ENCODE results near the gene ITGA5. TPM values are rescaled to one million over a fixed set of nuclear protein-coding genes. Genes with fewer than 3 reads are reported as not detected.

ITGA5 gene
- total and polyA plus RNA-seq, 10 donors: 7.0 to 44.9 (median 28.2) TPM

DNA sequence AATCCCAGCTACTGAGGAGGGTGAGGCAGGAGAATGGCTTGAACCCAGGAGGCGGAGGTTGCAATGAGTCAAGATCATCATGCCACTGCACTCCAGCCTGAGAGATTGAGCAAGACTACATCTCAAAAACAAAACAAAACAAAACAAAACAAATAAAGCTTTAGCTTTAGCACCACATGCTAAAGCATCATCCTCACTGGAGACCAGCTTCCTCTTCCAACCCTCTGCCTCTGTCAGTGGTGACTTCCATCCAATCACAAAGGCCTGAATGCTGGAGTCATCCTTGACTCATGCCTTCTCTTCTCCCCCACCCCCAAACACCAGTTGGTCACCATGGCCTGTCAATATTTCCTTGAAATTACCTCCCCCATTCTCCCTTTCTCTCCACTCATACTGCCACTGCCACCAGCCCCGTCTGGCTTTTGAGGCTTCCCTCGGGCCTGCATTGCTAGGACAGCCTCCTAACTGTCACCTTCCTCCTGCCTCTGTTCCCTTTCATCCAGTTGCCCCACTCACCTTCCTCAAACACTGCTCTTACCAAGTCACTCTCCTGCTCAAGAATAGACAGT is 35.9 kb downstream of the ITGA5 start:
- peak overlapping the region in 5 of 8 donors; percentile 72 to 88 (median 79) for H3K27ac ChIP-seq
- peak overlapping the region in 2 of 8 donors; percentile 16 to 50 for H3K4me3 ChIP-seq
- DNase-seq: peak; percentile 44
- TF ChIP-seq, protein P1, sequence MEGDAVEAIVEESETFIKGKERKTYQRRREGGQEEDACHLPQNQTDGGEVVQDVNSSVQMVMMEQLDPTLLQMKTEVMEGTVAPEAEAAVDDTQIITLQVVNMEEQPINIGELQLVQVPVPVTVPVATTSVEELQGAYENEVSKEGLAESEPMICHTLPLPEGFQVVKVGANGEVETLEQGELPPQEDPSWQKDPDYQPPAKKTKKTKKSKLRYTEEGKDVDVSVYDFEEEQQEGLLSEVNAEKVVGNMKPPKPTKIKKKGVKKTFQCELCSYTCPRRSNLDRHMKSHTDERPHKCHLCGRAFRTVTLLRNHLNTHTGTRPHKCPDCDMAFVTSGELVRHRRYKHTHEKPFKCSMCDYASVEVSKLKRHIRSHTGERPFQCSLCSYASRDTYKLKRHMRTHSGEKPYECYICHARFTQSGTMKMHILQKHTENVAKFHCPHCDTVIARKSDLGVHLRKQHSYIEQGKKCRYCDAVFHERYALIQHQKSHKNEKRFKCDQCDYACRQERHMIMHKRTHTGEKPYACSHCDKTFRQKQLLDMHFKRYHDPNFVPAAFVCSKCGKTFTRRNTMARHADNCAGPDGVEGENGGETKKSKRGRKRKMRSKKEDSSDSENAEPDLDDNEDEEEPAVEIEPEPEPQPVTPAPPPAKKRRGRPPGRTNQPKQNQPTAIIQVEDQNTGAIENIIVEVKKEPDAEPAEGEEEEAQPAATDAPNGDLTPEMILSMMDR (IDR thresholded peaks at IDR 0.05 in 8 of 11, conservative IDR thresholded peaks at IDR 0.05 in 3 of 11): no peak
- TF ChIP-seq POLR2A (IDR thresholded peaks at IDR 0.05): no peak
- TF ChIP-seq POLR2AphosphoS5 (IDR thresholded peaks at IDR 0.05): no peak
- 60 to 90% (median 70%) methylated on average over 3 of the region's 3 CpGs for WGBS, 5 donors
- no peaks in the 10 kb centered on the region for H3K27me3 ChIP-seq (replicated peaks in 1 of 7)
- H3K4me1 ChIP-seq: peaks cover 15 to 95% (median 47%) of the 10 kb centered on the region in 6 donors
- H3K9me3 ChIP-seq: no peaks in the 10 kb centered on the region
- intact Hi-C loops (cut with DNase I; ENCODE audit: low total_unique reads): no loop called here
- H3K36me3 ChIP-seq: no peaks in the 10 kb centered on the region

DNA sequence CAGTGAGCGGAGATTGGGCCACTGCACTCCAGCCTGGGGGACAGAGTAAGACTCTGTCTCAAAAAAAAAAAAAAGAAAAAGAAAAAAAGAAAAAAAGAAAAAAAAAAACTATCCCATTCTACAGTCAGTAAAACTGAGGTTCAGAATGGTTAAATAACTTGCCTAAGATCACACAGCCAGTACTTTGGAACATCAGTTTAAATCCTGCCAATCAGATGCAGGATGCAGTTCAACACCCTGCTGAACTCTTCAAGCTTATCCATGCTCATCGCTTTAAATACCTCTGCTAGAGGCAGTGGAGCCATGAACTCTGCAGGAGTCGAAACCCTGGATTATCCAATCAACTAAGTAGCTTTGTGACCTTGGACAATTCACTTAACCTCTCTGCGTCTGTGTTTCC is 37.9 kb downstream of the ITGA5 start:
- intact Hi-C loops (cut with DNase I; ENCODE audit: low total_unique reads): no loop called here
- WGBS, 5 donors: 79 to 91% (median 88%) methylated on average over 4 of the region's 4 CpGs
- Histone ChIP-seq H3K4me1 (peaks cover 15 to 77% (median 38%) of the 10 kb centered on the region in 6 donors), H3K4me3 (no peak overlapping the region), H3K9me3 (no peaks in the 10 kb centered on the region), H3K36me3 (no peaks in the 10 kb centered on the region), H3K27ac (no peak overlapping the region), H3K27me3 (replicated peaks in 1 of 7) (no peaks in the 10 kb centered on the region)
- TF ChIP-seq, protein P1 (IDR thresholded peaks at IDR 0.05 in 8 of 11, conservative IDR thresholded peaks at IDR 0.05 in 3 of 11): no peak
- TF ChIP-seq POLR2A (IDR thresholded peaks at IDR 0.05): no peak
- no peak for TF ChIP-seq POLR2AphosphoS5 (IDR thresholded peaks at IDR 0.05)
- DNase-seq: no peak

DNA sequence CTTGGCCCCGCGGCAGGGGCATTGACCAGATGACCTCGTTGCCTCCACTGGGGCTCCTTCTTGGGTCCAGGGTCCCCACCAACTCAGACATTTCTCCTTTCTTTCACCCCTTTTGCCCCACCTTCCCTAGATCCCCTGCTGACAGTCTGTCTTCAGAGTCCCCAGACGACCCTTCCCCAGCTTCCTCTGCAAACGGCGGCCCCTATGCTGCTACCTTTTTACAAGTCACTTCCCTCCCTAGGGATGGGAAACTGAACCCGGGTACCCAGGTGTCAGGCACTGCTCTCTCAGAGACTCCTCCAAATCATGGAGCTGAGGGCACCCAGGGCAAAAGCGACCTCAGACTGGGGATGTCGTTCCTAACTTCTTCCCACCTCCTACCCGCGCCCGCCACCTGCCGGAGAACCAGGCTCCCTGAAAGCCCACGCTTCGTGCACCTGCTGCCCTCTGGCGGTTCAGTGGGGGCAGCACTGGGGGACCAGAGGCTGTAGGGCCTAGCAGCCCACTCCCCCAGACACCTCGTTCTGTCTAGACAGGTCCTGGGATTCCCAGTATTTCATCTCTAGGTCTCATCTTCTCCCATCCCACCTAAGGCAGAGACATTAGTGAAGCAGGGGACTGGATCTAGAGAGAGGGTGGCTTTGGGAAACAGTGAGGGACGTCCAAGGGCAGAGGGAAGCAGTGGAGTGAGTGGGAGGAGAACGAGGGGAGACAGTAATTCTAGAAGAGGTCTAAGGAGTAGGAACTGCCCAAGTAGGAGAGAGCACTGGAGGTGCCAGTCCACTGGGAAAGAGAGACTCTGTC is 39.5 kb downstream of the ITGA5 start:
- TF ChIP-seq, protein P1 (IDR thresholded peaks at IDR 0.05 in 8 of 11, conservative IDR thresholded peaks at IDR 0.05 in 3 of 11): peak; percentile 97 to 100 (median 100)
- no peak for TF ChIP-seq POLR2A (IDR thresholded peaks at IDR 0.05)
- peak; percentile 54 to 77 (median 71) for TF ChIP-seq POLR2AphosphoS5 (IDR thresholded peaks at IDR 0.05)
- Histone ChIP-seq H3K4me1 (peaks cover 7 to 75% (median 26%) of the 10 kb centered on the region in 6 donors), H3K27me3 (replicated peaks in 1 of 7) (no peaks in the 10 kb centered on the region), H3K27ac (peak overlapping the region in 4 of 8 donors; percentile 12 to 52 (median 24)), H3K4me3 (peak overlapping the region in 6 of 8 donors; percentile 23 to 65 (median 32)), H3K9me3 (no peaks in the 10 kb centered on the region), H3K36me3 (no peaks in the 10 kb centered on the region)
- intact Hi-C loops (cut with DNase I; ENCODE audit: low total_unique reads): no loop called here
- peak; percentile 98 for DNase-seq
- 12 to 26% (median 21%) methylated on average over 18 to 19 of the region's 19 CpGs for WGBS, 5 donors

Measured in spleen (tissue), 11 donors.